Esophagus (tissue), 2 donors: ENCODE results near the gene CTBP2. TPM values are rescaled to one million over a fixed set of nuclear protein-coding genes. Genes with fewer than 3 reads are reported as not detected.

ENCODE experiments used
- H3K27ac ChIP-seq, 2 donors: one replicate each; pipeline ENCODE4 v1.5.1; 2013; ENCODE audit warnings: low read depth in 2 of 2, mild to moderate bottlenecking in 2 of 2, inconsistent platforms in 1 of 2, low read length in 1 of 2, moderate library complexity in 1 of 2
- H3K27me3 ChIP-seq, 2 donors: one replicate each; pipeline ENCODE4 v1.6.1; 2013; ENCODE audit warnings: low read length in 2 of 2, control low read depth in 1 of 2, mild to moderate bottlenecking in 1 of 2; ENCODE audit not compliant: insufficient read depth in 2 of 2, control insufficient read depth in 1 of 2
- H3K36me3 ChIP-seq, 2 donors: one replicate each; pipeline ENCODE4 v1.6.1; 2013; ENCODE audit warnings: low read length in 1 of 2; ENCODE audit not compliant: control insufficient read depth in 2 of 2, insufficient read depth in 2 of 2
- H3K4me1 ChIP-seq, 2 donors: one replicate each; pipeline ENCODE4 v1.6.1; 2013; ENCODE audit warnings: low read length in 1 of 2; ENCODE audit not compliant: control insufficient read depth in 2 of 2, insufficient read depth in 2 of 2
- H3K4me3 ChIP-seq, 2 donors: one replicate each; pipeline ENCODE4 v1.5.1; 2013; ENCODE audit warnings: low read length in 2 of 2, mild to moderate bottlenecking in 2 of 2, low read depth in 1 of 2, moderate library complexity in 1 of 2
- H3K9me3 ChIP-seq, 2 donors: one replicate each; pipeline ENCODE4 v1.6.1; 2013; ENCODE audit warnings: mild to moderate bottlenecking in 2 of 2, low read depth in 1 of 2, low read length in 1 of 2, moderate library complexity in 1 of 2; ENCODE audit not compliant: control insufficient read depth in 2 of 2, insufficient read depth in 1 of 2
- WGBS, 2 donors: extraction: QIAGEN DNeasy Blood & Tissue Kit; methylation state at CpG; one replicate each; pipeline ENCODE4 v1.1.7; 2013; 5-methylcytosine and 5-hydroxymethylcytosine counted together
- polyA plus RNA-seq, 2 donors: library from polyadenylated mRNA; stranded (reverse); fragments of 200-250 nt; gene quantifications; one replicate each; pipeline ENCODE4 v1.2.3, GENCODE V29; 2013
- donor health status: healthy with polysubstance abuse.
- donor health status: Bipolar disorder and iron deficiency.

Gene CTBP2
- polyA plus RNA-seq, 2 donors = 15.4 to 33.3 TPM

GRCh38 chr10:125013529-125013872, 146.9 kb downstream of the CTBP2 start:
- Histone ChIP-seq H3K4me3 (no peak overlapping the region), H3K9me3 (no peaks in the 10 kb centered on the region), H3K27me3 (no peaks in the 10 kb centered on the region), H3K36me3 (peaks cover 0 to 10% of the 10 kb centered on the region in 2 donors), H3K4me1 (peaks cover 10 to 28% of the 10 kb centered on the region in 2 donors), H3K27ac (no peak overlapping the region)
- 91 to 97% methylated on average over 7 of the region's 7 CpGs for WGBS, 2 donors

- 89 to 91% methylated on average over 15 of the region's 15 CpGs for WGBS, 2 donors
- Histone ChIP-seq H3K4me3 (no peak overlapping the region), H3K9me3 (no peaks in the 10 kb centered on the region), H3K27me3 (no peaks in the 10 kb centered on the region), H3K27ac (no peak overlapping the region), H3K36me3 (peaks cover 0 to 10% of the 10 kb centered on the region in 2 donors), H3K4me1 (peaks cover 13 to 33% of the 10 kb centered on the region in 2 donors)
These were observed 147.4 kb downstream of the CTBP2 start for GRCh38 chr10:125012851-125013528.

GRCh38 chr10:125011926-125012705, 148.2 kb downstream of the CTBP2 start:
- Histone ChIP-seq H3K4me3 (no peak overlapping the region), H3K9me3 (no peaks in the 10 kb centered on the region), H3K27me3 (no peaks in the 10 kb centered on the region), H3K36me3 (peaks cover 0 to 8% of the 10 kb centered on the region in 2 donors), H3K4me1 (peaks cover 13 to 31% of the 10 kb centered on the region in 2 donors), H3K27ac (peak overlapping the region in 1 of 2 donors; percentile 68)
- WGBS, 2 donors = 74 to 78% methylated on average over 27 of the region's 27 CpGs

GRCh38 chr10:125011171-125011925, 149.0 kb downstream of the CTBP2 start:
- Histone ChIP-seq H3K36me3 (peaks cover 0 to 4% of the 10 kb centered on the region in 2 donors), H3K9me3 (no peaks in the 10 kb centered on the region), H3K4me1 (peaks cover 13 to 29% of the 10 kb centered on the region in 2 donors), H3K27me3 (no peaks in the 10 kb centered on the region), H3K27ac (peak overlapping the region; percentile 11 to 68), H3K4me3 (no peak overlapping the region)
- WGBS, 2 donors = 75 to 85% methylated on average over 16 of the region's 16 CpGs

DNA sequence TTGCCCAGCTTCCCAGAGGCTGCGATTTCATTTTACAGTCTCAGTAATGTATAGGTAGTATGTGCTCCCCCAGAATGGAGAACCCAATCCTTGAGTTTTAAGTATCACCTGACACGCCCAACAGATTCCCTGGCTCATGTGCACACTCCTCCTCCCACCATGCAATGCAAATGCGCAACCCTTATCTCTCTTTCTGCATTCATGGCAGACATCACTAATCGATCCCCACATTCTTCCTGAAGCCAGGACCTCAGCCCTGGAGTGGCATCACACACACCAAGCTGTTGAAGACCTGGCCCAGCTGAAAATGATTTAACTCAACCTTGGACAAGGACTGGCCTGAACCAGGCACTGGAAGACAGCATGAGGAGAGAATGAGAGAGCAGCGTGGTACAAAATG, 150.0 kb downstream of the CTBP2 start:
- 90 to 91% methylated on average over 5 of the region's 5 CpGs for WGBS, 2 donors
- no peaks in the 10 kb centered on the region for H3K27me3 ChIP-seq
- no peaks in the 10 kb centered on the region for H3K9me3 ChIP-seq
- H3K27ac ChIP-seq = no peak overlapping the region
- peaks cover 0 to 4% of the 10 kb centered on the region in 2 donors for H3K36me3 ChIP-seq
- H3K4me1 ChIP-seq = peaks cover 8 to 26% of the 10 kb centered on the region in 2 donors
- no peak overlapping the region for H3K4me3 ChIP-seq

GRCh38 chr10:125009661-125010161, 150.7 kb downstream of the CTBP2 start:
- WGBS, 2 donors = 78 to 83% methylated on average over 15 of the region's 15 CpGs
- Histone ChIP-seq H3K36me3 (peaks cover 0 to 7% of the 10 kb centered on the region in 2 donors), H3K9me3 (no peaks in the 10 kb centered on the region), H3K4me1 (peaks cover 3 to 24% of the 10 kb centered on the region in 2 donors), H3K27ac (peak overlapping the region in 1 of 2 donors; percentile 65), H3K4me3 (no peak overlapping the region), H3K27me3 (no peaks in the 10 kb centered on the region)

DNA sequence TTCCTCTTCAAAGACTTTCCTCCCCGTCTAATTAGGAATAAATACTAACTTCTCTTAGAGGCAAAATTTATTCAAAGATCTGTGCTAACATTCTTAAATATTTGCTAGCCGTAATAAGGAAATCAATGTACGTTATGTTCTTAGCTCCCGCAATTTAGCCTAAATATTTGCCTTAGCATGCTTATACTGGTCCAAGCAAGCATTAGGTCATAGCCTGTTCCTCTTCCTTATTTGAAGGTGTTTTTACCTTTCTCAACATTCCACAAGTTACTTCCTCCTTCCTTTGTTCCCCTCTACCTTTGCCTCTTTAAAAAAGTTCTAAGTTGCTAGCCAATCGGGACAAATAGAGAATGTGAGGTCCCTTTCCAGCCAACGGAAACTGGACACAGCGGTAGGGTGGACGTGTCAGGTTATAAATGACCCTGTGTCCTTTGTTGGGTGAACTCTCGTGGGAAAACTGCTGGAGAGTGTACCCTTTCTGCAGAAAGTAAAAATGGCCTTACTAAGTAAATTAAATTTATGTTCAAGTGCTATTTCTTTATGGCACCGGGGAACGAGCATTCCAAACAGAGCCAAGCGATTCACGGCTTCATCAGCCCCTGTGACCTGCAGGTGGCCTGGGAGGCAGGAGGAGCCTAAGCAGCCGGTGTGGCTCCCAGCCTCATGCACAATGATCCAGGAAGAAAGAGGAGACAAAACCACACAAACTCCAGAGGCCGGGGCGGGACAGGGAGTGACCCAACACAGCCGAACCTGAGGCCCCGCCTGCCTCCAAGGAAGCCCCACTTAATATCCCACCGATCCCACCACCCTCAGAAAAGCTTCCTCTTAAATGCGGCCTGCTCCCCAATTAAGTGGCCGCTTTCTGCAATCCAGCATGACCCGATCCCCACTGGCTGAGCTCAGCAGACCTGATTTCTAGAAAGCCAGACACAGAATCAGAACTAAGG, 151.4 kb downstream of the CTBP2 start:
- Histone ChIP-seq H3K4me3 (no peak overlapping the region), H3K4me1 (peaks cover 3 to 21% of the 10 kb centered on the region in 2 donors), H3K9me3 (no peaks in the 10 kb centered on the region), H3K27ac (peak overlapping the region; percentile 65 to 74), H3K36me3 (peaks cover 0 to 8% of the 10 kb centered on the region in 2 donors), H3K27me3 (no peaks in the 10 kb centered on the region)
- WGBS, 2 donors = 59 to 70% methylated on average over 22 of the region's 22 CpGs

DNA sequence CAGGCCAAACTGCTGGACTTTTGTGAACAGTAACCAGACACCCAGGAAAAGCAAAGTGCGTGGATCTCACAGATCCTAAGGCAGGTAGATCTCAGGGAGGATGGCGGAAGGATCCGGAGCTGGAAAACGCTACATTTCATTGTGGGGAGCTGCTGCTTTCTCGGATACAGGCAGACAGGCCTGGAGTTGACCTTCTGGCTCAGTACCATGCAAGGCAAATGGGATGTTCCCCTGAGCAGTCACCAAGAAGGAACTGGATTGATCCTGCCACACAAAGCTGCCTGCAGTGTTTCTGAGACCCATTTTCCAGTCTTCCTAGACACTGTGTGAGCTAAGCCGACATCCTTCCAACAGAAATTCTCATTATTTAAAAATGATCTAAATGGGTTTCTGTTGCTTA, 152.9 kb downstream of the CTBP2 start:
- H3K9me3 ChIP-seq = no peaks in the 10 kb centered on the region
- no peak overlapping the region for H3K27ac ChIP-seq
- H3K27me3 ChIP-seq = no peaks in the 10 kb centered on the region
- peaks cover 0 to 20% of the 10 kb centered on the region in 2 donors for H3K36me3 ChIP-seq
- peaks cover 3 to 20% of the 10 kb centered on the region in 2 donors for H3K4me1 ChIP-seq
- no peak overlapping the region for H3K4me3 ChIP-seq
- 83 to 88% methylated on average over 6 of the region's 6 CpGs for WGBS, 2 donors
